ENCODE results near the gene NPY4R2.
"Not testable (repeated sequence)": the region's sequence is repeated elsewhere in the genome, so short reads cannot be mapped to it uniquely, and the experiment has no call there.

NPY4R2 gene

GRCh38 chr10:47918475-47918874 lies at the start of gene NPY4R2:
NPY4R2 (plus strand) TSS chr10:47918662; CDS start chr10:47921988, 3,326 bp downstream.
- in situ Hi-C loops (cut with HindIII; ENCODE audit: low sequenced_read_pairs): not testable (repeated sequence)

- in situ Hi-C loops (cut with HindIII; ENCODE audit: low sequenced_read_pairs): not testable (repeated sequence)
Observed at GRCh38 chr10:47870887-47871286, 47.6 kb upstream of the NPY4R2 start.

- in situ Hi-C loops (cut with HindIII; ENCODE audit: low sequenced_read_pairs): not testable (repeated sequence)
Observed at GRCh38 chr10:47871485-47872180, 46.8 kb upstream of the NPY4R2 start.

GRCh38 chr10:47872236-47872635 lies 46.2 kb upstream of the NPY4R2 start:
- in situ Hi-C loops (cut with HindIII; ENCODE audit: low sequenced_read_pairs): not testable (repeated sequence)

- in situ Hi-C loops (cut with HindIII; ENCODE audit: low sequenced_read_pairs): not testable (repeated sequence)
Observed at GRCh38 chr10:47884239-47884638, 34.2 kb upstream of the NPY4R2 start.

- in situ Hi-C loops (cut with HindIII; ENCODE audit: low sequenced_read_pairs): not testable (repeated sequence)
Observed at GRCh38 chr10:47884934-47885333, 33.5 kb upstream of the NPY4R2 start.

GRCh38 chr10:47886356-47886755 lies 32.1 kb upstream of the NPY4R2 start:
- in situ Hi-C loops (cut with HindIII; ENCODE audit: low sequenced_read_pairs): not testable (repeated sequence)

GRCh38 chr10:47886827-47887226 lies 31.6 kb upstream of the NPY4R2 start:
- in situ Hi-C loops (cut with HindIII; ENCODE audit: low sequenced_read_pairs): not testable (repeated sequence)

GRCh38 chr10:47890737-47891136 lies 27.7 kb upstream of the NPY4R2 start:
- in situ Hi-C loops (cut with HindIII; ENCODE audit: low sequenced_read_pairs): not testable (repeated sequence)

GRCh38 chr10:47892494-47893261 lies 25.8 kb upstream of the NPY4R2 start:
- in situ Hi-C loops (cut with HindIII; ENCODE audit: low sequenced_read_pairs): not testable (repeated sequence)

- in situ Hi-C loops (cut with HindIII; ENCODE audit: low sequenced_read_pairs): not testable (repeated sequence)
Observed at GRCh38 chr10:47894571-47894970, 23.9 kb upstream of the NPY4R2 start.

- in situ Hi-C loops (cut with HindIII; ENCODE audit: low sequenced_read_pairs): not testable (repeated sequence)
Observed at GRCh38 chr10:47897813-47898212, 20.6 kb upstream of the NPY4R2 start.

- in situ Hi-C loops (cut with HindIII; ENCODE audit: low sequenced_read_pairs): not testable (repeated sequence)
Observed at GRCh38 chr10:47909333-47909732, 9.1 kb upstream of the NPY4R2 start.

- in situ Hi-C loops (cut with HindIII; ENCODE audit: low sequenced_read_pairs): not testable (repeated sequence)
Observed at GRCh38 chr10:47910486-47910885, 8.0 kb upstream of the NPY4R2 start.

GRCh38 chr10:47914052-47914451 lies 4.4 kb upstream of the NPY4R2 start:
- in situ Hi-C loops (cut with HindIII; ENCODE audit: low sequenced_read_pairs): not testable (repeated sequence)

- in situ Hi-C loops (cut with HindIII; ENCODE audit: low sequenced_read_pairs): not testable (repeated sequence)
Observed at GRCh38 chr10:47915849-47916548, 2.5 kb upstream of the NPY4R2 start.

GRCh38 chr10:47920610-47921009 lies 2.1 kb downstream of the NPY4R2 start:
- in situ Hi-C loops (cut with HindIII; ENCODE audit: low sequenced_read_pairs): not testable (repeated sequence)

- in situ Hi-C loops (cut with HindIII; ENCODE audit: low sequenced_read_pairs): not testable (repeated sequence)
Observed at GRCh38 chr10:47922503-47922902, 4.0 kb downstream of the NPY4R2 start.

- in situ Hi-C loops (cut with HindIII; ENCODE audit: low sequenced_read_pairs): not testable (repeated sequence)
Observed at GRCh38 chr10:47924628-47925027, 6.2 kb downstream of the NPY4R2 start.

GRCh38 chr10:47927147-47927916 lies 8.9 kb downstream of the NPY4R2 start:
- in situ Hi-C loops (cut with HindIII; ENCODE audit: low sequenced_read_pairs): not testable (repeated sequence)

- in situ Hi-C loops (cut with HindIII; ENCODE audit: low sequenced_read_pairs): not testable (repeated sequence)
Observed at GRCh38 chr10:47928225-47928624, 9.8 kb downstream of the NPY4R2 start.
